ENCODE measurements around the gene DEFB128.
"Not testable (repeated sequence)": the region's sequence is repeated elsewhere in the genome, so short reads cannot be mapped to it uniquely, and the experiment has no call there.

The DEFB128 gene

DNA sequence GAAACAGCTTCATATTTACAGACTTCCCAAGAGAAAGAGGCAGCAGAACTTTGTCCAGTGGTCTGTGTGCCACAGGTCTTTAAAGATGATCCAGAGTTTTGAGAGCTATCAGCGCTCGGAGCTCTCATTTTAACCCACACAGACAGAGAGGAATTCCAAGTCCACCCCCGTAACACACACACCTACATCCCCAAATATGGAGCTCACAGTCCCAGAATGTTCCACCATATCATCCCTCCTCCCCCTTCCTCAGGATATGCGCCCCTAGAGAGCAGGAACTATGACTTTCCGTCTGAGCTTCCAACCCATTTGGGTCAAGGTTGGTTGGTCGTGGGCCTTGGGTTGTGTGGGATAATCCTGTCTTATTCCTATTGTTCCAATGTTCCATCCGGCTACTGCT lies at the start of gene DEFB128:
Gene DEFB128, minus strand, starts transcription at position 101 of the 400 bp plus-strand sequence. Its CDS starts 88 bp downstream, at position 13.
- no peak for DNase-seq (ENCODE audit: low read depth in 1 of 2, low spot score in 1 of 2)

DNA sequence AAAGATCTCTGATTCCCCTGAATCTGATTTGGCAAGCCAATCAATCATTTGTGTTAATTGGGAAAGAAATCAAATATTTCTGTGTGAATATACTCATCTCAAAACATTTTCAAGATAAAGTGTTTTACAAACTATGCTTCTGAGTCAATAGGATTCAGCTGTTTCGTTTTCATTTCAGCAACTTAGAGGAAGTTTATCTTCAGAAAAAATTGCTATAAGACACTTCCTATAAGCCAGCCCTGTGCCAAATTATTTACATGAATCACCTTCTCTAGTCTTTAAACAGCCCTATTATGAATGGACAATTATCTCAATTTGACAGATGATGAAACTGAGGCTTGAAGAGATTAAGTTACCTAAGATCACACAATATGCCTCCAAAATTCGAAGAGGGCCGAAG lies 48.4 kb upstream of the DEFB128 start:
- DNase-seq (ENCODE audit: low read depth in 1 of 2, low spot score in 1 of 2), result no peak

DNA sequence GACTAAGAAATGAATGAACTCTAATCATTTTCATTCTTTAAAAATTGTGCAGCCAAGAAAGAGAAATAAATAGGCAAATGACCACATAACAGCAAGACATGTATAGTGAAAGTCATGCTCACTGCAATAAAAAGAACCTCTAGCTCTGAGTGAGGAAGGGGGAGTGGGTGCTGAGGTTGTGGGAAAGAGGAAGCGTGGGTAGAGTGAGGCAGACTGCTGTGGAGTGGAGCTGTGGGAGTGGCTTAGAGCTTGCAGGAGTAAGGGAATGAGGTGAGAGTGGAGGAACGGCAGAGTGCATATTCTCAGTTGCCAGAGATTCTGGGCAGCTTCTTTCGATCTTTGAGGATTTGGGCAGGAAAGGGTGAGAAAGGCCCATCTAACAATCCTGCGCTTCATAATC lies 48.0 kb upstream of the DEFB128 start:
- no peak for DNase-seq (ENCODE audit: low read depth in 1 of 2, low spot score in 1 of 2)

DNA sequence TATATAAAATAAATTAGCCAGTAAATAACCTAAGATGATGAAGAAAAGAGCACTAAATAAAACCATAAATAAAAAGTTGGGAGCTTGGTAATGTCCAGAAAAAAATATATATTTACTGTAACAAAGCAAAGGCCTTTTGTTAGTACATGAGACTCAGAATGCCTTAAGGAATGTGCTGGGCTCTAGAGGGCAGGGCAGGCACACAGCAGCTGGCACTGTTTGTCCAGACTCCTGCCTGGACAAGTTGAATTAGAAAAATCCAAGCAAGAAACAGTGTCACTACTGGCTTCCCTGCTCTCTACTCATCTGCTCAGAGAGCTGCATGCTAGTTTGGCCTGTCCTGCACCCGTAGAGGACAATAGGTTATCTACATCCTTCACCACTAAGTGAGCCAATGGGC lies 46.4 kb upstream of the DEFB128 start:
- no peak for DNase-seq (ENCODE audit: low read depth in 1 of 2, low spot score in 1 of 2)

DNA sequence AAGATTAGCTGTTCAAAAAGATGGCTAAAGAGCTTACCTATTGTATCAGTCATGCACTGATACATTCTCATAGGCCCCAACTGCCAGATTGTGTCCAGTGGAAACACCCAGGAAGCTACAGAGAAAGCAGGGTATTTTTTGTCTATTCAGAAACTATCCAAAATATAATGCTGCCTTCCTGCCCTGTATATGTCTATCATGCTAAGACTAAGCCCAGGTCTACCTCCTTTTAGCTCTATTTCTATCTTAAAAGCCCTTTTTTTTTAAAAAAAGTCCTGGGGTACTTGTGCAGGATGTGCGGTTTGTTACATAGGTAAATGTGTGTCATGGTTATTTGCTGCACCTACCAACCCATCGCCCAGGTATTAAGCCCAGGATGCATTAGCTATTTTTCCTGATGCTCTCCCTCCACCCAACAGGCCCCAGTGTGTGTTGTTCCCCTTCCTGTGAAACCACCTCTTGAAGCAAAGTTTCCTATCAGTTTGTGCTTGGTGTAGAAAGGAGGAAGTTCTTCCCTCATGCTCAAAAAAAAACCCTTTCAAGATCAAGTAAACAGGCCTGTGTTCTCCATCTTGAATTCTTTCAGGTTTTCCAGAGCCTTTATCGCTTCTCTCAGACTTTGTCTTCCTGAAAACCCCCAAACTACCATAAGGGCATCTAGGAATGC lies 38.1 kb upstream of the DEFB128 start:
- no peak for DNase-seq (ENCODE audit: low read depth in 1 of 2, low spot score in 1 of 2)

DNA sequence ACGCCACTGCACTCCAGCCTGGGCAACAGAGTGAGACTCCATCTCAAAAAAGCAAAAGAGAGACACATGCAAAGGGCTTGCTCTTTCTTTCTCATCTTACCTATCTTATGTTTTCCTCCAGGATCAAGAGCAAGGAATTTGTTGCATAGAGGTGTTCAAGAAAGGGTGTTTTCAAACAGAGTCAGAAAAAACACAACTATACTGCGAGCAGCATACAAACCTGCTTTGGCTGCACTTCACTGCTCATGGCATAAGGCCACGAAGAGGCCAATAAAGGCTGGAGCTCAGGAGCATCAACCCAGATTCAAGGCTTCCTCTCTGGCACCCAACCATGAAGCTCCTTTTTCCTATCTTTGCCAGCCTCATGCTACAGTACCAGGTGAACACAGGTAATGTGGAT lies 37.4 kb upstream of the DEFB128 start, which contains the start of gene DEFB129:
Gene DEFB129, plus strand, starts transcription at position 301 of the 400 bp plus-strand sequence. Its CDS starts 31 bp downstream, at position 332.
- DNase-seq (ENCODE audit: low read depth in 1 of 2, low spot score in 1 of 2), result no peak

DNA sequence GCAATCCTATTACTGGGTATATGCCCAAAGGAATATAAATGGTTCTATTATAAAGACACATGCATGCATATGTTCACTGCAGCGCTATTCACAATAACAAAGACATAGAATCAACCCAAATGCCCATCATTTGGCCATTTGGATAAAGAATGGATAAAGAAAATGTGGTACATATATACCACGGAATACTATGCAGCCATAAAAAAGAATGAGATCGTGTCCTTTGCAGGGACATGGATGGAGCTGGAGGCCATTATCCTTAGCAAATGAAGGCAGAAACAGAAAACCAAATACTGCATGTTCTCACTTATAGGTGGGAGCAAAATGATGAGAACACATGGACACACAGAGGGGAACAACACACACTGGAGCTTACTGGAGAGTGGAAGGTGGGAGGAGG lies 36.4 kb upstream of the DEFB128 start:
- DNase-seq (ENCODE audit: low read depth in 1 of 2, low spot score in 1 of 2), result not testable (repeated sequence)

DNA sequence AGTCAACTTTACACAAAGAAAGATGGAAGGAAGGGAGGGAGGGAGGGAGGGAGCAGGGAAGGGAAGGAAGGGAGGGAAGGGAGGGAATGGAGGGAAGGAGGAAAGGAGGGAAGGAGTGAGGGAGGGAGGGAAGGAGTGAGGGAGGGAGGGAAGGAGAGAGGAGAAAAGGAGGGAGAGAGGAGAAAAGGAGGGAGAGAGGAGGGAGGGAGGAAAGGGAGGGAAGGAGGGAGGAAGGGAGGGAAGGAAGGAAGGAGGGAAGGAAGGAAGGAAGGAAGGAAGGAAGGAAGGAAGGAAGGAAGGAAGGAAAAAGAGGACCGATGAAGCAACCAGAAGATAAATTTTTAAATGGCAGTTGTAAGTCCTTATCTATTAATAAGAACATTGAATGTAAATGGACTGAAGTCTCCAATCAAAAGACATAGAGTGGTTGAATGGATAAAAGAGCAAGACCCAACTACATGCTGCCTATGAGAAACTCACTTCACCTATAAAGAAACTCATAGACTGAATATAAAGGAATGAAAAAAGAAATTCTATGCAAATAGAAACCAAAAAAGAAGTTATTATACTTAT lies 31.8 kb upstream of the DEFB128 start:
- DNase-seq (ENCODE audit: low read depth in 1 of 2, low spot score in 1 of 2), result no peak

DNA sequence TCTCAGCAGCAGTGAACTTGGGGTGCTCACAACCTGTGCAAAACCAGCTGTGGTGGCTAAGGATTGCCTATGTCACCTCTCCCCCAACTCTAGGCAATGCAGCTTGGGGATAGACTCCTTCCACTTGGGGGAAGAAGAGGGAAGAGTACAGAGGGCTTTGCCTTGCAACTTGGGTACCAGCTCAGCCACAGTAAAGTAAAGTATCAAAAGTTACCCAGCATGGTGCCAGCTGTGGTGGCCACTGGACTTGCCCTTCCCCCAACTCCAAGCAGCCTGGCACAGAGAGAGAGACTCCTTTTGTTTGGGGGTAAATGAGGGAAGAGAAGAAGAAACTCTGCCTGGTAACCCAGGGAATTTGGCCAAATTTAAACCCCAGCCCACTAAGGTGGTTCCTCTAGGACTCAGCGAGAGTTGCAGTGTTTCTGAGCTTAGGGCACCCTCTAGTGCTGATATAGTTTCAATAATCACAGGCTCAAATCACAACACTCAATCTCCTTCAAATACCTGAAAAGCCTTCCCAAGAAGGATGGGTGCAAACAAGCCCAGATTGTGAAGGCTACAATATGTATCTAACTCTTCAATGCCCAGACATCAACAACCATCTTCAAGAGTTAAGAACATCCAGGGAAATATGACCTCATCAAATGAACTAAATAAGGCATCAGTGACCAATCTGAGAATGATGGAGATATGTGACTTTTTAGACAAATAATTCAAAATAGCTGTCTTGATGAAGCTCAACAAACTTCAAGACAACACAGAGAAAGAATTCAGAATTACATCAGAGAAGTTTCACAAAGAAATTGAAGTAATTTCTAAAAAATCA lies 30.0 kb upstream of the DEFB128 start:
- no peak for DNase-seq (ENCODE audit: low read depth in 1 of 2, low spot score in 1 of 2)

DNA sequence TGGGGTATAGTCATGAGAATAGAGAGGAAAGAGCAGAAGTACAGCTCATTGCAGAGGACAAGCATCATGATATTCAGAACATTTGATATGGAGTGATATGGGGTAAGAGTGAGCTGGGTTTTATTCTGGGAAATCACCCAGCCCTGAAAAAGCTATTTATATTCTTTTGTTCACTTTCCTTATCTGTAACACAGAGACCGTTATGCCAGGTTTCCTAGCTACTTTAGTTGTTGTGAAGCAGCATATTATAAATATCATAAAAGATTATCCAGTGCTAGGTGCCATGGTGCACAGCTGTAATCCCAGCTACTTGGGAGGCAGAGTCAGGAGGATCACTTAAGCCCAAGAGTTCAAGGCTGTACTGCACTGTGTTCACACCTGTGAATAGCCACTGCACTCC lies 27.8 kb upstream of the DEFB128 start:
- no peak for DNase-seq (ENCODE audit: low read depth in 1 of 2, low spot score in 1 of 2)

DNA sequence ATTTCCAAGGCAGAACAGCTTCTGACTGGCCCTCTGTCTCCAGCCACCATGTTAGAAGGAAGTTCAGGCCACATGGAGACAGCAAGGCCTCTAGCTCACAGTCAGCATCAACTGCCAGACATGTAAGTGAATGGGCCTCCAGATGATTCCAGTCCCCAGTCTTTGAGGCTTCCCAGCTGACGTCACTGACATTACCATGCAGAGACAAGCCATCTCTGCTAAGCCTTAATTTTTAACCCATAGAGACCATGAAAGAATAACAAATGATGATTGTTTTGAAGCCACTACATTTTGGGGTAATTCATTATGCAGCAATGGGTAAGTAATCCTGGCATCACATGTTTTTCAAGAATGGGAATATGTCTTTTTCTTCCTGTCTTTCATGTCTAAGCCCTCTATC lies 26.3 kb upstream of the DEFB128 start:
- no peak for DNase-seq (ENCODE audit: low read depth in 1 of 2, low spot score in 1 of 2)

DNA sequence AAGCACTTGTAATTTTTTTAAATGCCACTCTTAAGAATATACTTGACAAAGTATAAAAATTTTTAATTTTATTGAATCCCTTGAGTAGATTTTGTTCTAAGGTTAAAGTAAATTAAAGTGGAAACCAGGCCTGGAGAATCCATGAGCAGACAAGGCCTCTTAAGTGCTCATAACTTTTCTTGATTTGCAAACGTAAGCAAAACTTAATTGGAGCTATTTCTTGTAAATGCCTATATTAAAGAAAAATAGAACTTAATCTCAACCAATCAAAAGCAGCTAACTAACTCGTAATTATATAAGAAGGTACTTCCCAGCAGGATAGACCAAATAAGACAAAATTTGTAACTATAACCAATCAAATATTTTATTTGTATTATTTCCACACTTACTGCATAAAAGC lies 24.9 kb upstream of the DEFB128 start:
- no peak for DNase-seq (ENCODE audit: low read depth in 1 of 2, low spot score in 1 of 2)

DNA sequence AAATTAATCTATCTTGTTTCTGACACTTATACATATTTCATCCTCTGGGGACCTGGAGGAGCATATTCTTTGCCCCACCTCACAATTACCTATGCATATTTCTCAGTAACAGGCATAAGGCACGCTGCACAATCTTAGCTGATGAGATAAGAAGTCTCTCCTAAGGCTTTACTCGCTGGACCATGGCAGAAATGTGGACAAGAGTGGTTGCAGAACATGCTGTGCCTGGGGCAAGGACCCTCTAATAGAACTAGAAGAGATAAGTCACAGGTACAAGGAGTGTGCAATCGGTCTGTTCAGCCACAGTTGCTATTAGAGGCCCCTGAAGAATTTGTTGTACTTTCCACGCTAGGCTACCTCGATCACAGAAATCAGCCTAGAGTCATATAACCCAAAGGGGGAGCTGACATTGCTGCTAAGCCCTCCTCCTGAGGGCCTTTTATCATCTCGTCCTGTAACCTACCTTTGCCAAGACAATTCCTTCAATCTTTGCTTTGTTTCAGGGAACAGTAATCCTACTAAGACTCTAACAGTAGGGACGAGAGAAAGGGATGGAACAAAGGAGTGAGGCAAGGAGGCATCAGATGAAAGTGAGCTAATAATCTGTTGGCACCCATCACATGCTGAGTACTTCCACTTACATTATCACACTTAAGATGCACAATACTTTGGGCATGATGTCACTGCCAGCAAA lies 21.4 kb upstream of the DEFB128 start:
- DNase-seq (ENCODE audit: low read depth in 1 of 2, low spot score in 1 of 2), result no peak

DNA sequence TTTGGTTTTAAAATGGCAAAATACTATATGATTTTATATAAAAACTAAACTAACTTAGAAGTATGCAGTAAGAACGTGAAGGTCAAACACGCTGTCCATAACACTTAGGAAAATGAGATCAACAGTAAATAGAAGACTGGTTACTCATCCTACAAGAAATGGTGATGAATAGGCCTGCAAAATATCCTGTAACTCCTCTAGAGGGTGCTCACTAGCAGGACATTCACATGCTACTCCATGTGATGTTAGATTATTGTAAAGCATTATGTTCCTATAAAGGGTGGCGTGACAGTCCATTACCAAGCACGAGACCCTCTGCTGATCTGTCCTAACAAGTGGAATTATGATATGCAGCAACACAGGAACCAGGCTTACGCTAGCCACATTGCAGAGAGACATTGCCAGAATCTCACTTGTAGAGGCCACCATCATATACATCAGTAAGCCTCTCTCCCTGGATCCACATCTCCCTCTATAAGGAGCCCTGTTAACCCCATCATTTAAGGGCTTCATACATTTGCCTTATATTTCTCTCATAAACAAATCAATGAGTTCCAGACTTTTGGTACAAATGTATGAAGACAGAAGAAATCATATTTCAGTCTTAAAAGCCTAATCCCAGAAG lies 19.5 kb upstream of the DEFB128 start:
- DNase-seq (ENCODE audit: low read depth in 1 of 2, low spot score in 1 of 2), result no peak

DNA sequence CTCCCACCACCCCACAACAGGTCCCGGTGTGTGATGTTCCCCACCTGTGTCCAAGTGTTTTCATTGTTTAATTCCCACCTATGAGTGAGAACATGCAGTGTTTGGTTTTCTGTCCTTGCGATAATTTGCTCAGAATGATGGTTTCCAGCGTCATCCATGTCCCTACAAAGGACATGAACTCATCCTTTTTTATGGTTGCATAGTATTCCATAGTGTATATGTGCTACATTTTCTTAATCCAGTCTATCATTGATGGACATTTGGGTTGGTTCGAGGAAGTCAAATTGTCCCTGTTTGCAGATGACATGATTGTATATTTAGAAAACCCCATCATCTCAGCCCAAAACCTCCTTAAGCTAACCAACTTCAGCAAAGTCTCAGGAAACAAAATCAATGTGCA lies 14.1 kb upstream of the DEFB128 start:
- not testable (repeated sequence) for DNase-seq (ENCODE audit: low read depth in 1 of 2, low spot score in 1 of 2)

DNA sequence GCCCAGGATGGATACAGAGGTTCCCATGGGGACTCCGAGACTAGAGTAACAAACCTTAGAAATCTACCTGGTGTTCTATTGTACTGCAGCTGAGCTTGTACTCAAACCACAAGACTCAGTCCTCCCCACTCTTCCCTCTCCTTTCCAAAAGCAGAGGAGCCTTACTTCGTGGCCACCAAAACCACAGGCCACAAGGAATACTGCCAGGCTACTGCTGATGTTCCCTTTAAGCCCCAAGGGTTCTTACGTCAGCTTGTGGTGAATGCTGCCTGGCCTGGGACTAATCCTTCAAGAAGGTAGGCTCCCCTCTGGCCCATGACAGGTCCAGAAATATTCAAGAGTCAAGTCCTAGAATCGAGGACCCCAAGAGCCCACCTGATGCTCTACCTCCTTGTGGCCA lies 10.5 kb upstream of the DEFB128 start:
- DNase-seq (ENCODE audit: low read depth in 1 of 2, low spot score in 1 of 2), result no peak

DNA sequence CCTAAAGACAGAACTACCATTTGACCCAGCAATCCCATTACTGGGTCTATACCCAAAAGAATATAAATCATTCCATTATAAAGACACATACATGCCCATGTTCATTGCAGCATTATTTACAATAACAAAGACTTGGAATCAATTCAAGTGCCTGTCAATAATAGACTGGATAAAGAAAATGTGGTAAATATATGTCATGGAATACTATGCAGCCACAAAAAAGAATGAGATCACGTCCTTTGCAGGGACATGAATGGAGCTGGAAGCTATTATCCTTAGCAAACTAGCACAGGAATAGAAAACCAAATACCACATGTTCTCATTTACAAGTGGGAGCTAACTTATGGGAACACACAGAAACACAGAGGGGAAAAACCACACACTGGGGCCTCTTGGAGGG lies 8.7 kb upstream of the DEFB128 start:
- no peak for DNase-seq (ENCODE audit: low read depth in 1 of 2, low spot score in 1 of 2)

DNA sequence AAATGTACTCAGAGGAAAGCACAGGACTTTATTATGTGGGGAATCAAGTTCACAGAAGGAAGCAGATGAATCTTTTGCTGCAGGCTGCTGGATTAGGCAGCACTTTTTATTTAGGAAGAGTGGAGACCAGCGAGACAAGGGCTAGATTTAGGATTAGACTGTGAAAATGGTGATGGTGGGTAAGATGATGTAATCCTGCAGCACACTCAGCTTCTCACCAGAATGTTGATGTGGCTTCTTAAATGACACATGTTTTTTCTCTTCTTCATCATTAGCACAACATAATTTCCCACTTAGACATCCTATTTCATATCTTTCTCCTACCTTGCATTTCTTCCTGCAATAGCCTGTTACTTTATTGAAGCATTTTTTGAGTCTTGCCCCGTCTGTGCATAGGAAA lies 1.8 kb downstream of the DEFB128 start:
- DNase-seq (ENCODE audit: low read depth in 1 of 2, low spot score in 1 of 2), result no peak

DNA sequence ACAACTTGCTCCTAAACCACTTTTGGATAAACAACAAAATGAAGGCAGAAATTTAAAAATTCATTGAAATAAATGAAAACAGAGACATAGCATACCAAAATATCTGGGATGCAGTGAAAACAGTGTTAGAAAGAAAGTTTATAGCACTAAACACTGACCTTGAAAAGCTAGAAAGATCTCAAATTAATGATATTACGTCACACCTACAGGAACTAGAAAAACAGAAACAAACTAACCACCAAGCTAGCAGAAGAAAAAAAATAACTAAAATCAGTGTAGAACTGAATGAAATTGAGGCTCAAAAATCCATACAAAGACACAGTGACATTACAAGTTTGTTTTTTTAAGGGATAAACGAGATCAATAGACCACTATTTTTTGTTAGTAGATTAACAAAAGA lies 5.2 kb downstream of the DEFB128 start:
- DNase-seq (ENCODE audit: low read depth in 1 of 2, low spot score in 1 of 2), result no peak

DNA sequence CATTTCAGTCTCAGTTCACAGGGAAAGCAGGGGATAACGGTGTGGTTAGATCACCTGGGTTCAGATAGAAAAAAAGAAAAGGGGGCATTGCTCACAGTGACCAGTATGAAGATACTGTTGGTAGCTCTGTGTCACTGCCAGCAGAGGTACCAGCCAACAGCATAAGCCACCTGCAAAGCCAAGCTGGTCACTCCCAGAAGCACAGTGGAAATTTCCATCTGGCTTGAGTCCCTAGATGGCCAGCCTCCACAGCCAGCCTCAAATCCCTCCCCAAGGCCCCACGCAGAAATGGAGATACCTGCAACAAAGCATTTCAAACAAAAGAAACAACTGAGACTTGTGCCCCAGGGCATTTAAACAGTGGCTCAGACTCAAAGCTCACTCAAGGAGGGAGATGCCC lies 20.6 kb downstream of the DEFB128 start:
- DNase-seq (ENCODE audit: low read depth in 1 of 2, low spot score in 1 of 2), result no peak

DNA sequence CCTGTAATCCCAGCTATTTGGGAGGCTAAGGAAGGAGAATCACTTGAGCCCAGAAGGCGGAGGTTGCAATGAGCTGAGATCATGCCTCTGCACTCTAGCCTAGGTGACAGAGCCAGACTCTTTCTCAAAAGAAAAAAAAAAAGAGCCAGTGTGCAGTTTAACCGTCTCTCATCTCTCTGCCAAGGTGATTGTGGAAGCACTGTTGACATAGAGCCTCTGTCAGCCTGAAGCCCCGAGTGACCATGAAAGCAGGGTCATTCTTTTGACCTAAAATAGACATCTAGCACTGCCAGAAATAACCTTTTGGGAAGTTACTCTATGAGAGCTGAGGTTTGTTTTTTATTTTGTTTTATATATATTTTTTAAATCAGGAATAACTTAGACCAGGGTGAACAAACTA lies 24.9 kb downstream of the DEFB128 start:
- DNase-seq (ENCODE audit: low read depth in 1 of 2, low spot score in 1 of 2), result no peak

All from stimulated activated CD4-positive, alpha-beta T cell treated with anti-CD3 and anti-CD28 coated beads, Interleukin-15, amount 100 ng/mL, for 1 hour (primary cell).